B cell (primary cell): ENCODE data around the gene NDUFS7. TPM values are rescaled to one million over a fixed set of nuclear protein-coding genes. Genes with fewer than 3 reads are reported as not detected.
A peak's percentile ranks its signal among the peaks of the same experiment; 100 is the strongest.

Experiments
- ATAC-seq: fragments of 200-7000 bp; cut with Tn5 transposase; one replicate; pipeline ENCODE4 v1.10.0; 2021; ENCODE audit warnings: low read depth, mild to moderate bottlenecking, moderate number of reproducible peaks, moderate library complexity
- CTCF ChIA-PET: fragments of 350-600 bp; sonication (Branson Sonifier 250); formaldehyde crosslinking; loops from one replicate; lab custom pipeline; 2021; ENCODE audit warnings: antibody characterized with exemption, inconsistent platforms; lab: Charles Lee
- POLR2A ChIA-PET: fragments of 350-600 bp; sonication (Branson Sonifier 250); formaldehyde crosslinking; loops from one replicate; lab custom pipeline; 2021; ENCODE audit warnings: antibody characterized with exemption; lab: Charles Lee
- DNase-seq: peaks from one replicate; pipeline ENCODE4 v3.0.0; 2013
- H2AFZ ChIP-seq: 2 replicates; pipeline ENCODE4 v1.6.1; 2012; ENCODE audit warnings: mild to moderate bottlenecking, low read depth, low read length; ENCODE audit not compliant: insufficient read depth, poor library complexity, severe bottlenecking
- H3K27ac ChIP-seq, 2 donors: 1 replicate in 1 of 2; 2 replicates in 1 of 2; pipeline ENCODE4 v1.5.1; 2012 to 2013; ENCODE audit warnings: low read length in 2 of 2, mild to moderate bottlenecking in 2 of 2, moderate library complexity in 1 of 2
- H3K27me3 ChIP-seq, 4 experiments: fragments of 200-600 bp in 1 of 4; sonication (generic) in 1 of 4; replicated peaks in 1 of 4; 1 replicate in 2 of 4; 2 replicates in 2 of 4; pipeline versions ENCODE4 v1.6.1 to v1.7.0; 2013 to 2016; ENCODE audit warnings: low read length in 3 of 4, mild to moderate bottlenecking in 2 of 4, mixed read lengths in 1 of 4, moderate library complexity in 1 of 4; ENCODE audit not compliant: insufficient read depth in 4 of 4, control insufficient read depth in 3 of 4; ENCODE audit errors: control extremely low read depth in 1 of 4
- H3K36me3 ChIP-seq, 2 experiments: replicated peaks in 1 of 2; 1 replicate in 1 of 2; 2 replicates in 1 of 2; pipeline versions ENCODE4 v1.6.1 to v1.7.1; 2013; ENCODE audit warnings: low read length in 1 of 2; ENCODE audit not compliant: insufficient read depth in 2 of 2, control insufficient read depth in 1 of 2; ENCODE audit errors: control extremely low read depth in 1 of 2, extremely low read depth in 1 of 2
- H3K4me1 ChIP-seq, 2 donors: fragments of 200-600 bp in 1 of 2; sonication (generic) in 1 of 2; 1 replicate in 1 of 2; 2 replicates in 1 of 2; pipeline versions ENCODE4 v1.5.1 to v1.6.1; 2013 to 2017; ENCODE audit warnings: low read length in 2 of 2; ENCODE audit not compliant: control insufficient read depth in 2 of 2, insufficient read depth in 2 of 2
- H3K4me2 ChIP-seq: replicated peaks from 2 replicates; pipeline ENCODE3; 2012; ENCODE audit warnings: mild to moderate bottlenecking, low read depth, low read length; ENCODE audit not compliant: poor library complexity, severe bottlenecking
- H3K4me3 ChIP-seq, 5 experiments: fragments of 200-600 bp in 1 of 5; sonication (generic) in 1 of 5; 1 replicate in 3 of 5; 2 replicates in 2 of 5; pipeline versions ENCODE4 v1.5.1 to v1.7.0; 2011 to 2016; ENCODE audit warnings: low read length in 4 of 5, mild to moderate bottlenecking in 4 of 5, low read depth in 2 of 5, control low read depth in 1 of 5, moderate library complexity in 1 of 5; ENCODE audit not compliant: insufficient read depth in 1 of 5; ENCODE audit errors: control extremely low read depth in 1 of 5, extremely low read depth in 1 of 5
- H3K79me2 ChIP-seq: fragments of 200-600 bp; sonication (generic); one replicate; pipeline ENCODE4 v1.6.0; 2016; ENCODE audit warnings: low read length; ENCODE audit not compliant: control insufficient read depth, insufficient read depth
- H3K9ac ChIP-seq: fragments of 200-600 bp; sonication (generic); 2 replicates; pipeline ENCODE4 v1.6.1; 2017; ENCODE audit warnings: mild to moderate bottlenecking, low read length, moderate library complexity
- H3K9me3 ChIP-seq, 3 donors: one replicate each; pipeline versions ENCODE4 v1.6.1 to v1.7.1; 2013; ENCODE audit warnings: low read length in 2 of 3; ENCODE audit not compliant: control insufficient read depth in 2 of 3, insufficient read depth in 1 of 3; ENCODE audit errors: control extremely low read depth in 1 of 3
- H4K20me1 ChIP-seq: 2 replicates; pipeline ENCODE4 v1.6.0; 2012; ENCODE audit warnings: mild to moderate bottlenecking, low read length; ENCODE audit not compliant: insufficient read depth, control insufficient read depth, poor library complexity, severe bottlenecking
- H3K27ac Mint-ChIP-seq: one replicate; pipeline ENCODE4 v1.8.0; 2021; ENCODE audit warnings: mixed read lengths
- H3K27me3 Mint-ChIP-seq: one replicate; pipeline ENCODE4 v1.8.0; 2021; ENCODE audit warnings: mixed read lengths
- H3K4me1 Mint-ChIP-seq: one replicate; pipeline ENCODE4 v1.8.0; 2021; ENCODE audit warnings: mixed read lengths
- H3K4me3 Mint-ChIP-seq: one replicate; pipeline ENCODE4 v1.8.0; 2021; ENCODE audit warnings: mixed read lengths
- H3K9me3 Mint-ChIP-seq: one replicate; pipeline ENCODE4 v1.8.0; 2022; ENCODE audit warnings: mixed read lengths; ENCODE audit not compliant: insufficient read depth
- EZH2 ChIP-seq: IDR thresholded peaks from 2 replicates; pipeline ENCODE4 v1.6.1; 2012; ENCODE audit warnings: borderline replicate concordance, low read depth, mild to moderate bottlenecking, moderate library complexity, low read length; ENCODE audit not compliant: insufficient read depth, poor library complexity, severe bottlenecking
- WGBS: methylation state at CpG from one replicate; pipeline ENCODE4 v1.1.5; 2013; ENCODE audit warnings: missing lambda C conversion rate; ENCODE audit not compliant: insufficient coverage; 5-methylcytosine and 5-hydroxymethylcytosine counted together
- intact Hi-C: fragments of 100-400 bp; cut with micrococcal nuclease; formaldehyde crosslinking; loops from one replicate; pipeline ENCODE4 v1.10.0; 2022
- polyA plus RNA-seq: library from polyadenylated mRNA; depleted of rRNA; stranded (reverse); fragments of >200 nt; gene quantifications from 2 replicates; pipeline ENCODE4 v1.2.3, GENCODE V29; 2012
- total RNA-seq, 2 donors: library from RNA; stranded (reverse); fragments of 120-200 nt in 1 of 2; gene quantifications; 1 replicate in 1 of 2; 2 replicates in 1 of 2; pipeline versions ENCODE4 v1.2.3 to v1.2.4, GENCODE V29; 2013 to 2022
- TF ChIP-seq, protein P1 (sequence below): fragments of 200-600 bp; IDR thresholded peaks from one replicate; pipeline ENCODE4 v1.8.0; 2022; ENCODE audit warnings: antibody characterized with exemption, mild to moderate bottlenecking

NDUFS7 gene
- total and polyA plus RNA-seq, 2 donors (not counting 1 experiment from before 2014, with no cell fraction given), result 58.8 to 141 TPM

DNA sequence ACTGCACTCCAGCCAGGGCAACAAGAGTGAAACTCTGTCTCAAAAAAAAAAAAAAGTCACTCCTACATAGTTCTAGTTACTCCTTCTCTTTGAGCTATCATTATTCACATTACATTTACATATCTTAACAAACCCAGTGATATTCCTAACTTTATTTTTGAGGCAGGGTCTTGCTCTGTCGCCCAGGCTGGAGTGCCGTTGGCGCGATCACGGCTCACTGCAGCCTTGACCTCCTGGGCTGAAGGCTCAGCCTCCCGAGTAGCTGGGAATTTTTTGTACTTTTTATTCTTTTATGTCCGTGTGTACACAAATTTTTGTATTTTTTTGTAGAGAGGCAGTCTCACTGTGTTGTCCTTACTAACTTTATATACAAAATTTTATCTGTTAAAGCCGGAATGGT is 53.9 kb downstream of the NDUFS7 start:
- Histone ChIP-seq H3K9me3 (no peaks in the 10 kb centered on the region), H3K9ac (no peak overlapping the region), H3K27ac (no peak overlapping the region), H2AFZ (peak overlapping the region; percentile 82), H3K27me3 (no peaks in the 10 kb centered on the region), H3K4me2 (peak overlapping the region; percentile 91), H3K36me3 (peaks cover 0 to 51% of the 10 kb centered on the region in 2 experiments), H4K20me1 (peaks cover 70% of the 10 kb centered on the region), H3K4me3 (peak overlapping the region in 2 of 5 experiments; percentile 97 to 100), H3K4me1 (peaks cover 7 to 16% of the 10 kb centered on the region in 2 donors), H3K79me2 (peaks cover 34% of the 10 kb centered on the region)
- 87% methylated on average over 4 of the region's 8 CpGs for WGBS
- Mint-ChIP-seq H3K27ac (no peak overlapping the region), H3K27me3 (no peaks in the 10 kb centered on the region), H3K4me3 (peak overlapping the region; percentile 99), H3K9me3 (no peaks in the 10 kb centered on the region), H3K4me1 (peaks cover 18% of the 10 kb centered on the region)
- intact Hi-C loops, result loop anchor here (1.0 kb wide), 1 partner anchor 30 kb away; the partner anchor contains the start of gene DAZAP1
- CTCF ChIA-PET, result interaction anchor here (0.7 to 1.4 kb wide), 7 partner anchors 20 to 231 kb away, joined by 3 to 4 read pairs (median 3); no protein-coding TSS in a partner anchor
- no peak for DNase-seq
- no peak for TF ChIP-seq EZH2
- TF ChIP-seq, protein P1, sequence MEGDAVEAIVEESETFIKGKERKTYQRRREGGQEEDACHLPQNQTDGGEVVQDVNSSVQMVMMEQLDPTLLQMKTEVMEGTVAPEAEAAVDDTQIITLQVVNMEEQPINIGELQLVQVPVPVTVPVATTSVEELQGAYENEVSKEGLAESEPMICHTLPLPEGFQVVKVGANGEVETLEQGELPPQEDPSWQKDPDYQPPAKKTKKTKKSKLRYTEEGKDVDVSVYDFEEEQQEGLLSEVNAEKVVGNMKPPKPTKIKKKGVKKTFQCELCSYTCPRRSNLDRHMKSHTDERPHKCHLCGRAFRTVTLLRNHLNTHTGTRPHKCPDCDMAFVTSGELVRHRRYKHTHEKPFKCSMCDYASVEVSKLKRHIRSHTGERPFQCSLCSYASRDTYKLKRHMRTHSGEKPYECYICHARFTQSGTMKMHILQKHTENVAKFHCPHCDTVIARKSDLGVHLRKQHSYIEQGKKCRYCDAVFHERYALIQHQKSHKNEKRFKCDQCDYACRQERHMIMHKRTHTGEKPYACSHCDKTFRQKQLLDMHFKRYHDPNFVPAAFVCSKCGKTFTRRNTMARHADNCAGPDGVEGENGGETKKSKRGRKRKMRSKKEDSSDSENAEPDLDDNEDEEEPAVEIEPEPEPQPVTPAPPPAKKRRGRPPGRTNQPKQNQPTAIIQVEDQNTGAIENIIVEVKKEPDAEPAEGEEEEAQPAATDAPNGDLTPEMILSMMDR, result no peak
- POLR2A ChIA-PET, result interaction anchor here (0.7 kb wide), 1 partner anchor 328 kb away, joined by 3 read pairs; no protein-coding TSS in a partner anchor
- no peak for ATAC-seq
